HepG2 (cell line): ENCODE results near the gene ABCB8. TPM values are rescaled to one million over a fixed set of nuclear protein-coding genes. Genes with fewer than 3 reads are reported as not detected.
A peak's percentile ranks its signal among the peaks of the same experiment; 100 is the strongest.

ENCODE experiments used
- CREM ChIP-seq, 2 experiments: sonication (generic) in 1 of 2; formaldehyde crosslinking in 1 of 2; IDR thresholded peaks; 2 replicates each; pipeline versions ENCODE4 v1.4.0 to v1.6.1; 2016 to 2020; ENCODE audit warnings: antibody characterized with exemption in 1 of 2, mild to moderate bottlenecking in 1 of 2, missing genetic modification reagents in 1 of 2
- SP5 ChIP-seq: IDR thresholded peaks from 2 replicates; pipeline ENCODE4 v1.6.1; 2016; ENCODE audit warnings: low read depth, borderline replicate concordance
- ZNF17 ChIP-seq: sonication (generic); formaldehyde crosslinking; IDR thresholded peaks from 2 replicates; pipeline ENCODE4 v1.5.0; 2020; ENCODE audit warnings: mild to moderate bottlenecking, missing genetic modification reagents
- ZNF530 ChIP-seq: sonication (generic); formaldehyde crosslinking; IDR thresholded peaks from 2 replicates; pipeline ENCODE4 v1.5.0; 2020; ENCODE audit warnings: low read depth, mild to moderate bottlenecking, missing genetic modification reagents
- polyA plus RNA-seq, 8 experiments: library from polyadenylated mRNA; depleted of rRNA in 3 of 8; stranded (reverse) in 7 of 8; unstranded in 1 of 8; fragments of >200 nt; fragmentation: Illumina TruSeq in 4 of 8; extraction: Trizol in 4 of 8; gene quantifications; 2 replicates each; pipeline versions ENCODE4 v1.2.1 to v1.2.3, GENCODE V29; 2011 to 2016; ENCODE audit warnings: low read depth in 4 of 8, missing spikeins in 1 of 8, mixed read lengths in 1 of 8; ENCODE audit not compliant: insufficient read depth in 1 of 8
- total RNA-seq, 5 experiments: library from RNA; depleted of rRNA; stranded (reverse); fragments of >200 nt; fragmentation: Illumina TruSeq; extraction: Trizol; gene quantifications; 2 replicates each; pipeline ENCODE4 v1.2.3, GENCODE V29; 2016; ENCODE audit warnings: low read depth in 1 of 5
- TF ChIP-seq, protein P1 (sequence below): sonication (generic); formaldehyde crosslinking; IDR thresholded peaks from 2 replicates; pipeline ENCODE4 v1.4.0; 2020; ENCODE audit warnings: mild to moderate bottlenecking, missing genetic modification reagents, borderline replicate concordance
- TF ChIP-seq, protein P2 (sequence below): sonication (generic); formaldehyde crosslinking; conservative IDR thresholded peaks from 2 replicates; pipeline ENCODE4 v1.4.0; 2020; ENCODE audit warnings: missing genetic modification reagents
- TF ChIP-seq, protein P3 (sequence below): sonication (generic); formaldehyde crosslinking; IDR thresholded peaks from 2 replicates; pipeline ENCODE4 v1.5.0; 2020; ENCODE audit warnings: mild to moderate bottlenecking, missing genetic modification reagents, borderline replicate concordance

ABCB8 gene
- total and polyA plus RNA-seq, 2 of the 13 experiments (the other 11 are each of a cell fraction or from before 2014, with no cell fraction given), result 6.6 to 16.7 TPM

DNA sequence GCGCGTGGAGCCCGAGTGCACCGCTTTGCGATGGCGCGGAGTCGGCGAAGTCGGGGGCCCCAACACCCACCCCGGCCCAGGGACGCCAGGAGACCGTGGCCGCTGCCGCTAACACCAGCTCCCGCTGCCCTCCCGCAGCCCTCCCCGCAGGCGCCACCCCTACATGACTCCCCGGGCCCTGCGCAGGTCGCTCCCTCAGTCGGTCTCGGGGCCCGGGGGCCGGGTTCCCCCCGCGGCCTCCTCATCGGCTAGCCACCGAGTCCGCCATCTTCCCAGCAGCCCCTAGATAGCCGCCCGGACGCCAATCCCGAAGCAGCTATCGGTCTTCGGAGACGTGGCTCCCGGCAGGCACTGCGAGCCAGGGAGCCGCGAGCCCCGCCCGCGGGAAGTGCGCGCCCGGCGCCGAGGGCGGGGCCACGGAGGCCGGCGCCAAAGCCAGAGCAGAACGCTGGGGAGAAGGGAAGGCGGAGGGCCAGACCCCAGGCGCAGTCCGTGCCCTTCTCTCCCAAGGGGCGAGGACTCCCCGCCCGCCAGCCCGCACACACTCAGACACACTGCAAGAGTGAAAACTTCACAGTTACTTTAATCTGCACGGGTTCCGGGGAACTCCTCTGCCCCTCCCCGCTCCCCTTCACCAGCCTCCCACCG, 52.4 kb downstream of the ABCB8 start, which contains the start of gene FASTK (continued):
- TF ChIP-seq, protein P1, sequence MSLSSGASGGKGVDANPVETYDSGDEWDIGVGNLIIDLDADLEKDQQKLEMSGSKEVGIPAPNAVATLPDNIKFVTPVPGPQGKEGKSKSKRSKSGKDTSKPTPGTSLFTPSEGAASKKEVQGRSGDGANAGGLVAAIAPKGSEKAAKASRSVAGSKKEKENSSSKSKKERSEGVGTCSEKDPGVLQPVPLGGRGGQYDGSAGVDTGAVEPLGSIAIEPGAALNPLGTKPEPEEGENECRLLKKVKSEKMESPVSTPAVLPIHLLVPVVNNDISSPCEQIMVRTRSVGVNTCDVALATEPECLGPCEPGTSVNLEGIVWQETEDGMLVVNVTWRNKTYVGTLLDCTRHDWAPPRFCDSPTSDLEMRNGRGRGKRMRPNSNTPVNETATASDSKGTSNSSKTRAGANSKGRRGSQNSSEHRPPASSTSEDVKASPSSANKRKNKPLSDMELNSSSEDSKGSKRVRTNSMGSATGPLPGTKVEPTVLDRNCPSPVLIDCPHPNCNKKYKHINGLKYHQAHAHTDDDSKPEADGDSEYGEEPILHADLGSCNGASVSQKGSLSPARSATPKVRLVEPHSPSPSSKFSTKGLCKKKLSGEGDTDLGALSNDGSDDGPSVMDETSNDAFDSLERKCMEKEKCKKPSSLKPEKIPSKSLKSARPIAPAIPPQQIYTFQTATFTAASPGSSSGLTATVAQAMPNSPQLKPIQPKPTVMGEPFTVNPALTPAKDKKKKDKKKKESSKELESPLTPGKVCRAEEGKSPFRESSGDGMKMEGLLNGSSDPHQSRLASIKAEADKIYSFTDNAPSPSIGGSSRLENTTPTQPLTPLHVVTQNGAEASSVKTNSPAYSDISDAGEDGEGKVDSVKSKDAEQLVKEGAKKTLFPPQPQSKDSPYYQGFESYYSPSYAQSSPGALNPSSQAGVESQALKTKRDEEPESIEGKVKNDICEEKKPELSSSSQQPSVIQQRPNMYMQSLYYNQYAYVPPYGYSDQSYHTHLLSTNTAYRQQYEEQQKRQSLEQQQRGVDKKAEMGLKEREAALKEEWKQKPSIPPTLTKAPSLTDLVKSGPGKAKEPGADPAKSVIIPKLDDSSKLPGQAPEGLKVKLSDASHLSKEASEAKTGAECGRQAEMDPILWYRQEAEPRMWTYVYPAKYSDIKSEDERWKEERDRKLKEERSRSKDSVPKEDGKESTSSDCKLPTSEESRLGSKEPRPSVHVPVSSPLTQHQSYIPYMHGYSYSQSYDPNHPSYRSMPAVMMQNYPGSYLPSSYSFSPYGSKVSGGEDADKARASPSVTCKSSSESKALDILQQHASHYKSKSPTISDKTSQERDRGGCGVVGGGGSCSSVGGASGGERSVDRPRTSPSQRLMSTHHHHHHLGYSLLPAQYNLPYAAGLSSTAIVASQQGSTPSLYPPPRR (CRISPR knock-in tag), result no peak
- TF ChIP-seq, protein P2, sequence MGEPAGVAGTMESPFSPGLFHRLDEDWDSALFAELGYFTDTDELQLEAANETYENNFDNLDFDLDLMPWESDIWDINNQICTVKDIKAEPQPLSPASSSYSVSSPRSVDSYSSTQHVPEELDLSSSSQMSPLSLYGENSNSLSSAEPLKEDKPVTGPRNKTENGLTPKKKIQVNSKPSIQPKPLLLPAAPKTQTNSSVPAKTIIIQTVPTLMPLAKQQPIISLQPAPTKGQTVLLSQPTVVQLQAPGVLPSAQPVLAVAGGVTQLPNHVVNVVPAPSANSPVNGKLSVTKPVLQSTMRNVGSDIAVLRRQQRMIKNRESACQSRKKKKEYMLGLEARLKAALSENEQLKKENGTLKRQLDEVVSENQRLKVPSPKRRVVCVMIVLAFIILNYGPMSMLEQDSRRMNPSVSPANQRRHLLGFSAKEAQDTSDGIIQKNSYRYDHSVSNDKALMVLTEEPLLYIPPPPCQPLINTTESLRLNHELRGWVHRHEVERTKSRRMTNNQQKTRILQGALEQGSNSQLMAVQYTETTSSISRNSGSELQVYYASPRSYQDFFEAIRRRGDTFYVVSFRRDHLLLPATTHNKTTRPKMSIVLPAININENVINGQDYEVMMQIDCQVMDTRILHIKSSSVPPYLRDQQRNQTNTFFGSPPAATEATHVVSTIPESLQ (CRISPR knock-in tag), result no peak
- no peak for TF ChIP-seq ZNF17
- TF ChIP-seq, protein P3, sequence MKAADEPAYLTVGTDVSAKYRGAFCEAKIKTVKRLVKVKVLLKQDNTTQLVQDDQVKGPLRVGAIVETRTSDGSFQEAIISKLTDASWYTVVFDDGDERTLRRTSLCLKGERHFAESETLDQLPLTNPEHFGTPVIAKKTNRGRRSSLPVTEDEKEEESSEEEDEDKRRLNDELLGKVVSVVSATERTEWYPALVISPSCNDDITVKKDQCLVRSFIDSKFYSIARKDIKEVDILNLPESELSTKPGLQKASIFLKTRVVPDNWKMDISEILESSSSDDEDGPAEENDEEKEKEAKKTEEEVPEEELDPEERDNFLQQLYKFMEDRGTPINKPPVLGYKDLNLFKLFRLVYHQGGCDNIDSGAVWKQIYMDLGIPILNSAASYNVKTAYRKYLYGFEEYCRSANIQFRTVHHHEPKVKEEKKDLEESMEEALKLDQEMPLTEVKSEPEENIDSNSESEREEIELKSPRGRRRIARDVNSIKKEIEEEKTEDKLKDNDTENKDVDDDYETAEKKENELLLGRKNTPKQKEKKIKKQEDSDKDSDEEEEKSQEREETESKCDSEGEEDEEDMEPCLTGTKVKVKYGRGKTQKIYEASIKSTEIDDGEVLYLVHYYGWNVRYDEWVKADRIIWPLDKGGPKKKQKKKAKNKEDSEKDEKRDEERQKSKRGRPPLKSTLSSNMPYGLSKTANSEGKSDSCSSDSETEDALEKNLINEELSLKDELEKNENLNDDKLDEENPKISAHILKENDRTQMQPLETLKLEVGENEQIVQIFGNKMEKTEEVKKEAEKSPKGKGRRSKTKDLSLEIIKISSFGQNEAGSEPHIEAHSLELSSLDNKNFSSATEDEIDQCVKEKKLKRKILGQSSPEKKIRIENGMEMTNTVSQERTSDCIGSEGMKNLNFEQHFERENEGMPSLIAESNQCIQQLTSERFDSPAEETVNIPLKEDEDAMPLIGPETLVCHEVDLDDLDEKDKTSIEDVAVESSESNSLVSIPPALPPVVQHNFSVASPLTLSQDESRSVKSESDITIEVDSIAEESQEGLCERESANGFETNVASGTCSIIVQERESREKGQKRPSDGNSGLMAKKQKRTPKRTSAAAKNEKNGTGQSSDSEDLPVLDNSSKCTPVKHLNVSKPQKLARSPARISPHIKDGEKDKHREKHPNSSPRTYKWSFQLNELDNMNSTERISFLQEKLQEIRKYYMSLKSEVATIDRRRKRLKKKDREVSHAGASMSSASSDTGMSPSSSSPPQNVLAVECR (CRISPR knock-in tag), result peak; percentile 86
- TF ChIP-seq SP5 (CRISPR knock-in tag), result peak; percentile 49; the same call in 1 of the 2 replicates
- TF ChIP-seq ZNF530 (CRISPR knock-in tag), result no peak
- no peak for TF ChIP-seq CREM (IDR thresholded peaks at IDR 0.05)
- no peak for TF ChIP-seq CREM (CRISPR knock-in tag; IDR thresholded peaks at IDR 0.05)
